ENCODE measurements around the gene EHMT1. TPM values are rescaled to one million over a fixed set of nuclear protein-coding genes. Genes with fewer than 3 reads are reported as not detected.

Gene EHMT1
- polyA plus RNA-seq, 1 experiment = 23.3 TPM

GRCh38 chr9:137575716-137576411 lies 42.9 kb upstream of the EHMT1 start:
- TF ChIP-seq CTCF (IDR thresholded peaks at IDR 0.05; ENCODE audit: insufficient read depth, low read depth, low read length) = no peak
- no peak overlapping the region for H3K4me3 ChIP-seq (ENCODE audit: low read depth, low read length)
- peaks cover 17% of the 10 kb centered on the region for H3K36me3 ChIP-seq (ENCODE audit: control insufficient read depth, insufficient read depth, low read length)
- H3K27me3 ChIP-seq (ENCODE audit: control insufficient read depth, insufficient read depth, low read length) = no peaks in the 10 kb centered on the region
- DNase-seq (ENCODE audit: low read depth) = no peak
- ChIA-PET CTCF (no interaction called here), POLR2A (no interaction called here)

- H3K36me3 ChIP-seq (ENCODE audit: control insufficient read depth, insufficient read depth, low read length) = peaks cover 30% of the 10 kb centered on the region
- POLR2A ChIA-PET = no interaction called here
- TF ChIP-seq CTCF (IDR thresholded peaks at IDR 0.05; ENCODE audit: insufficient read depth, low read depth, low read length) = peak; percentile 92
- peak within 1 kb of the TSS; percentile 91 for H3K4me3 ChIP-seq (ENCODE audit: low read depth, low read length)
- CTCF ChIA-PET = interaction anchor here (0.7 to 1.9 kb wide), 10 partner anchors 9 to 51 kb away, joined by 3 to 26 read pairs (median 3); no protein-coding TSS in a partner anchor
- no peak for DNase-seq (ENCODE audit: low read depth)
- no peaks in the 10 kb centered on the region for H3K27me3 ChIP-seq (ENCODE audit: control insufficient read depth, insufficient read depth, low read length)
Observed at GRCh38 chr9:137578518-137579258, 40.1 kb upstream of the EHMT1 start, which contains the start of gene DPH7. Gene DPH7 (minus strand): TSS chr9:137578925. CDS start chr9:137578777, 148 bp downstream.

GRCh38 chr9:137579259-137579604 lies 39.6 kb upstream of the EHMT1 start:
- no peaks in the 10 kb centered on the region for H3K27me3 ChIP-seq (ENCODE audit: control insufficient read depth, insufficient read depth, low read length)
- ChIA-PET POLR2A (no interaction called here), CTCF (interaction anchor here (0.7 to 1.9 kb wide), 8 partner anchors 9 to 51 kb away, joined by 3 to 26 read pairs (median 3); no protein-coding TSS in a partner anchor)
- peaks cover 31% of the 10 kb centered on the region for H3K36me3 ChIP-seq (ENCODE audit: control insufficient read depth, insufficient read depth, low read length)
- no peak for TF ChIP-seq CTCF (IDR thresholded peaks at IDR 0.05; ENCODE audit: insufficient read depth, low read depth, low read length)
- DNase-seq (ENCODE audit: low read depth) = no peak
- peak overlapping the region; percentile 32 for H3K4me3 ChIP-seq (ENCODE audit: low read depth, low read length)

- no peak overlapping the region for H3K4me3 ChIP-seq (ENCODE audit: low read depth, low read length)
- peaks cover 34% of the 10 kb centered on the region for H3K36me3 ChIP-seq (ENCODE audit: control insufficient read depth, insufficient read depth, low read length)
- ChIA-PET POLR2A (interaction anchor here (0.6 kb wide), 1 partner anchor 27 kb away, joined by 16 read pairs; no protein-coding TSS in a partner anchor), CTCF (interaction anchor here (1.5 kb wide), 1 partner anchor 17 kb away, joined by 3 read pairs; no protein-coding TSS in a partner anchor)
- no peaks in the 10 kb centered on the region for H3K27me3 ChIP-seq (ENCODE audit: control insufficient read depth, insufficient read depth, low read length)
- no peak for TF ChIP-seq CTCF (IDR thresholded peaks at IDR 0.05; ENCODE audit: insufficient read depth, low read depth, low read length)
- DNase-seq (ENCODE audit: low read depth) = no peak
Observed at GRCh38 chr9:137580209-137580953, 38.4 kb upstream of the EHMT1 start.

GRCh38 chr9:137580954-137581322 lies 37.9 kb upstream of the EHMT1 start:
- CTCF ChIA-PET = interaction anchor here (1.2 kb wide), 1 partner anchor 8 kb away, joined by 4 read pairs; no protein-coding TSS in a partner anchor
- Histone ChIP-seq H3K27me3 (ENCODE audit: control insufficient read depth, insufficient read depth, low read length) (no peaks in the 10 kb centered on the region), H3K36me3 (ENCODE audit: control insufficient read depth, insufficient read depth, low read length) (peaks cover 37% of the 10 kb centered on the region), H3K4me3 (ENCODE audit: low read depth, low read length) (no peak overlapping the region)
- DNase-seq (ENCODE audit: low read depth) = no peak
- no peak for TF ChIP-seq CTCF (IDR thresholded peaks at IDR 0.05; ENCODE audit: insufficient read depth, low read depth, low read length)
- POLR2A ChIA-PET = no interaction called here
